ENCODE measurements around the gene LIN7C.

LIN7C gene

GRCh38 chr11:27526535-27526934, 20.0 kb upstream of the LIN7C start:
- H3K9me3 ChIP-seq (ENCODE audit: insufficient read depth, low read depth, low read length) = no peaks in the 10 kb centered on the region
- no peaks in the 10 kb centered on the region for H4K20me1 ChIP-seq (ENCODE audit: insufficient read depth, low read length, poor library complexity, severe bottlenecking)
- no peaks in the 10 kb centered on the region for H3K4me1 ChIP-seq (ENCODE audit: insufficient read depth, low read length, poor library complexity, severe bottlenecking)
- no peaks in the 10 kb centered on the region for H3K9me2 ChIP-seq (replicated peaks; ENCODE audit: low read depth, low read length)
- no peak overlapping the region for H3K4me3 ChIP-seq (ENCODE audit: low read length, poor library complexity, severe bottlenecking)
- H3K9ac ChIP-seq (ENCODE audit: low read depth, low read length, poor library complexity, severe bottlenecking) = no peak overlapping the region
- H3F3A ChIP-seq (ENCODE audit: low read depth) = no peaks in the 10 kb centered on the region
- H3K4me2 ChIP-seq (ENCODE audit: low read depth, low read length, poor library complexity, severe bottlenecking) = no peak overlapping the region
- no peak overlapping the region for H2AFZ ChIP-seq (ENCODE audit: low read length)
- H3K79me2 ChIP-seq (ENCODE audit: insufficient read depth, low read length) = no peaks in the 10 kb centered on the region
- no peaks in the 10 kb centered on the region for H3K27me3 ChIP-seq (ENCODE audit: insufficient read depth, low read length, poor library complexity, severe bottlenecking)
- TF ChIP-seq CTCF (conservative IDR thresholded peaks at IDR 0.05; ENCODE audit: low read length) = no peak
- TF ChIP-seq EZH2phosphoT487 (IDR thresholded peaks at IDR 0.05; ENCODE audit: borderline replicate concordance) = no peak
- H3K36me3 ChIP-seq (ENCODE audit: insufficient read depth, low read length) = no peaks in the 10 kb centered on the region

GRCh38 chr11:27525824-27526516, 19.4 kb upstream of the LIN7C start:
- Histone ChIP-seq H3K9me3 (ENCODE audit: insufficient read depth, low read depth, low read length) (no peaks in the 10 kb centered on the region), H2AFZ (ENCODE audit: low read length) (no peak overlapping the region), H3K9ac (ENCODE audit: low read depth, low read length, poor library complexity, severe bottlenecking) (no peak overlapping the region), H3K4me3 (ENCODE audit: low read length, poor library complexity, severe bottlenecking) (no peak overlapping the region), H3K36me3 (ENCODE audit: insufficient read depth, low read length) (no peaks in the 10 kb centered on the region), H3K4me2 (ENCODE audit: low read depth, low read length, poor library complexity, severe bottlenecking) (no peak overlapping the region), H3K4me1 (ENCODE audit: insufficient read depth, low read length, poor library complexity, severe bottlenecking) (no peaks in the 10 kb centered on the region), H4K20me1 (ENCODE audit: insufficient read depth, low read length, poor library complexity, severe bottlenecking) (no peaks in the 10 kb centered on the region), H3K9me2 (replicated peaks; ENCODE audit: low read depth, low read length) (no peaks in the 10 kb centered on the region), H3K27me3 (ENCODE audit: insufficient read depth, low read length, poor library complexity, severe bottlenecking) (no peaks in the 10 kb centered on the region), H3K79me2 (ENCODE audit: insufficient read depth, low read length) (no peaks in the 10 kb centered on the region), H3F3A (ENCODE audit: low read depth) (no peaks in the 10 kb centered on the region)
- TF ChIP-seq EZH2phosphoT487 (IDR thresholded peaks at IDR 0.05; ENCODE audit: borderline replicate concordance) = no peak
- TF ChIP-seq CTCF (conservative IDR thresholded peaks at IDR 0.05; ENCODE audit: low read length) = no peak

- H3K9ac ChIP-seq (ENCODE audit: low read depth, low read length, poor library complexity, severe bottlenecking) = no peak overlapping the region
- TF ChIP-seq EZH2phosphoT487 (IDR thresholded peaks at IDR 0.05; ENCODE audit: borderline replicate concordance) (no peak), CTCF (conservative IDR thresholded peaks at IDR 0.05; ENCODE audit: low read length) (peak; percentile 45)
- no peak overlapping the region for H3K4me3 ChIP-seq (ENCODE audit: low read length, poor library complexity, severe bottlenecking)
- no peak overlapping the region for H2AFZ ChIP-seq (ENCODE audit: low read length)
- no peaks in the 10 kb centered on the region for H3K27me3 ChIP-seq (ENCODE audit: insufficient read depth, low read length, poor library complexity, severe bottlenecking)
- H3K9me3 ChIP-seq (ENCODE audit: insufficient read depth, low read depth, low read length) = no peaks in the 10 kb centered on the region
- H3K4me2 ChIP-seq (ENCODE audit: low read depth, low read length, poor library complexity, severe bottlenecking) = no peak overlapping the region
- no peaks in the 10 kb centered on the region for H3K9me2 ChIP-seq (replicated peaks; ENCODE audit: low read depth, low read length)
- H3K4me1 ChIP-seq (ENCODE audit: insufficient read depth, low read length, poor library complexity, severe bottlenecking) = no peaks in the 10 kb centered on the region
- no peaks in the 10 kb centered on the region for H4K20me1 ChIP-seq (ENCODE audit: insufficient read depth, low read length, poor library complexity, severe bottlenecking)
- no peaks in the 10 kb centered on the region for H3F3A ChIP-seq (ENCODE audit: low read depth)
- H3K79me2 ChIP-seq (ENCODE audit: insufficient read depth, low read length) = no peaks in the 10 kb centered on the region
- no peaks in the 10 kb centered on the region for H3K36me3 ChIP-seq (ENCODE audit: insufficient read depth, low read length)
Observed at GRCh38 chr11:27524155-27524554, 17.6 kb upstream of the LIN7C start.

Measured in Loucy (cell line).